OCI-LY7 (cell line): ENCODE results near the gene PTGES3. TPM values are rescaled to one million over a fixed set of nuclear protein-coding genes. Genes with fewer than 3 reads are reported as not detected.
"Not testable (repeated sequence)": the region's sequence is repeated elsewhere in the genome, so short reads cannot be mapped to it uniquely, and the experiment has no call there.

Experiments
- BruUV-seq: library from RNA; stranded (reverse); fragments of 400-500 nt; replicated peaks from 2 replicates; lab custom pipeline; 2021; lab: Mats Ljungman, UMichigan
- CTCF ChIA-PET: fragments of 300-600 bp; sonication (Branson Sonifier 250); formaldehyde crosslinking; loops from one replicate; lab custom pipeline; 2022; ENCODE audit warnings: antibody characterized with exemption; ENCODE audit not compliant: unreplicated experiment; lab: Charles Lee
- POLR2A ChIA-PET: fragments of 300-600 bp; sonication (Branson Sonifier 250); formaldehyde crosslinking; loops from one replicate; lab custom pipeline; 2022; ENCODE audit warnings: antibody characterized with exemption; lab: Charles Lee
- DNase-seq: peaks from one replicate; pipeline ENCODE4 v3.0.0-alpha.2; 2015; ENCODE audit warnings: low spot score
- H2AFZ ChIP-seq: fragments of 200-600 bp; sonication (generic), shearing (Covaris generic); 2 replicates; pipeline ENCODE4 v1.6.1; 2014; ENCODE audit warnings: mild to moderate bottlenecking, antibody characterized with exemption, low read length, moderate library complexity
- H3K27ac ChIP-seq: fragments of 200-600 bp; sonication (generic); 2 replicates; pipeline ENCODE4 v1.5.1; 2014; ENCODE audit warnings: mixed run types, low read depth, mild to moderate bottlenecking, moderate library complexity, low read length, inconsistent platforms; ENCODE audit not compliant: poor library complexity, severe bottlenecking
- H3K36me3 ChIP-seq: fragments of 200-600 bp; sonication (generic); 2 replicates; pipeline ENCODE4 v1.6.1; 2014; ENCODE audit warnings: mild to moderate bottlenecking, antibody characterized with exemption, low read length, moderate library complexity, mixed read lengths; ENCODE audit not compliant: insufficient read depth
- H3K4me1 ChIP-seq: fragments of 200-600 bp; sonication (generic); 2 replicates; pipeline ENCODE4 v1.5.1; 2014; ENCODE audit warnings: mild to moderate bottlenecking, low read length; ENCODE audit not compliant: insufficient read depth, poor library complexity, severe bottlenecking
- H3K4me2 ChIP-seq: fragments of 200-600 bp; sonication (generic); 2 replicates; pipeline ENCODE4 v1.6.1; 2014; ENCODE audit warnings: mild to moderate bottlenecking, low read length
- H3K4me3 ChIP-seq: fragments of 200-600 bp; sonication (generic); 2 replicates; pipeline ENCODE4 v1.5.1; 2014; ENCODE audit warnings: mild to moderate bottlenecking, low read depth, low read length; ENCODE audit not compliant: poor library complexity, severe bottlenecking
- H3K79me2 ChIP-seq: fragments of 200-600 bp; sonication (generic); 2 replicates; pipeline ENCODE4 v1.6.1; 2016; ENCODE audit warnings: low read depth, mild to moderate bottlenecking, low read length, moderate library complexity, mixed read lengths; ENCODE audit not compliant: insufficient read depth
- H3K9me2 ChIP-seq: fragments of 200-600 bp; sonication (generic); 2 replicates; pipeline ENCODE4 v1.6.1; 2016; ENCODE audit warnings: mild to moderate bottlenecking, low read length, mixed read lengths; ENCODE audit not compliant: insufficient read depth
- H3K9me3 ChIP-seq: fragments of 200-600 bp; sonication (generic); 2 replicates; pipeline ENCODE4 v1.6.1; 2014; ENCODE audit warnings: mild to moderate bottlenecking, mixed run types, low read length, mixed read lengths
- H4K20me1 ChIP-seq: fragments of 200-600 bp; sonication (generic); 2 replicates; pipeline ENCODE4 v1.6.1; 2014; ENCODE audit warnings: mild to moderate bottlenecking, antibody characterized with exemption, low read length, moderate library complexity, mixed read lengths; ENCODE audit not compliant: insufficient read depth
- EZH2phosphoT487 ChIP-seq: fragments of 200-600 bp; sonication (generic); IDR thresholded peaks from 2 replicates; pipeline ENCODE4 v1.6.1; 2018; ENCODE audit warnings: low read depth, borderline replicate concordance, mild to moderate bottlenecking, mixed run types, antibody characterized with exemption, low read length, moderate library complexity, mixed read lengths
- intact Hi-C: fragments of 100-400 bp; cut with micrococcal nuclease; formaldehyde crosslinking; loops from one replicate; pipeline ENCODE4 v1.10.0; 2022; ENCODE audit not compliant: unreplicated experiment
- total RNA-seq, 2 experiments: library from RNA; depleted of rRNA in 1 of 2; stranded (reverse); fragments of >200 nt in 1 of 2; shearing (Covaris generic) in 1 of 2; gene quantifications; 2 replicates each; pipeline ENCODE4 v1.2.3, GENCODE V29; 2014 to 2022
- TF ChIP-seq, protein P1 (sequence below): fragments of 200-600 bp; sonication (generic); conservative IDR thresholded peaks from 2 replicates; pipeline ENCODE4 v1.5.1; 2014; ENCODE audit warnings: mild to moderate bottlenecking, antibody characterized with exemption, low read length, moderate library complexity, mixed read lengths

Gene PTGES3
- total RNA-seq, 2 experiments from 2014 or later: 91.2 to 269 TPM

DNA sequence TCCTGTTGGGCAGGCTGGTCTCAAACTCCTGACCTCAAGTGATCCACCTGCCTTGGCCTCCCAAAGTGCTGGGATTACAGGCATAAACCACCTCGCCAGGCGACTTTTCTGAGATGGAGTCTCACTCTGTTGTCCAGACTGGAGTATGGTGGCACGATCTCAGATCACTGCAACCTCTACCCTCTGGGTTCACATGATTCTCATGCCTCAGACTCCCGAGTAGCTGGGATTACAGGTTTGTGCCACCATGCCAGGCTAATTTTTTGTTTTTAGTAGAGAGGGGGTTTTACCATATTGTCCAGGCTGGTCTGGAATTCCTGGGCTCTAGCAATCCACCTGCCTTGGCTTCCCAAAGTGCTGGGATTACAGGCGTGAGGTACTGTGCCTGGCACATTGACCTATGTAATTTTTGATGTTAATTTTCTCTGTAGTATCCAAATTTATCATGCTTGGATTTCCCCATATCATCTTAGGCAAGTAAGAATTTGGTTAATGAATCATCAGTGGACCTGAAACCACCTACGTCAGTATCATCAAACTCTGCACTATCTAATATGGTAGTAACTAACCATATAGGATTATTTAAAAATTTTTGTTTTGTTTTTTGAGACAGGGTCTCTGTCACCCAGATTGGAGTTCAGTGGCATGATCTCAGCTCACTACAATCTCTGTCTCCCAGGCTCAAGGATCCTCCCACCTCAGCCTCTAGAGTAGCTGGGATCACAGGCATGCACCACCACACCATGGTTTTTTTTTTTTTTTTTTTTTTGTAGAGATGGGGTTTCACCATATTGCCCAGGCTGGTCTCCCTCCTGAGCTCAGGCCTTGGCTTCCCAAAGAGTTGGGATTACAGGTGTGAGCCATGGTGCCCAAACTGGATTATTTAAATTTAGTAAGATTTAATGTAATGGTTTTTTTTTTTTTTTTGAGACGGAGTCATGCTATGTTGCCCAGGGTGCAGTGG, 30.4 kb downstream of the PTGES3 start:
- Histone ChIP-seq H3K27ac (no peak overlapping the region), H2AFZ (no peak overlapping the region), H3K36me3 (peaks cover 7% of the 10 kb centered on the region), H3K4me1 (no peaks in the 10 kb centered on the region), H3K9me3 (peaks cover 6% of the 10 kb centered on the region), H3K9me2 (no peaks in the 10 kb centered on the region), H3K4me2 (no peak overlapping the region), H3K4me3 (no peak overlapping the region), H4K20me1 (no peaks in the 10 kb centered on the region), H3K79me2 (no peaks in the 10 kb centered on the region)
- no peak for DNase-seq
- CTCF ChIA-PET: no interaction called here
- POLR2A ChIA-PET: interaction anchor here (0.6 to 1.2 kb wide), 4 partner anchors 16 to 91 kb away, joined by 3 to 5 read pairs (median 3); no protein-coding TSS in a partner anchor
- intact Hi-C loops: no loop called here
- no TSS peak for BruUV-seq
- no peak for TF ChIP-seq EZH2phosphoT487
- TF ChIP-seq, protein P1, sequence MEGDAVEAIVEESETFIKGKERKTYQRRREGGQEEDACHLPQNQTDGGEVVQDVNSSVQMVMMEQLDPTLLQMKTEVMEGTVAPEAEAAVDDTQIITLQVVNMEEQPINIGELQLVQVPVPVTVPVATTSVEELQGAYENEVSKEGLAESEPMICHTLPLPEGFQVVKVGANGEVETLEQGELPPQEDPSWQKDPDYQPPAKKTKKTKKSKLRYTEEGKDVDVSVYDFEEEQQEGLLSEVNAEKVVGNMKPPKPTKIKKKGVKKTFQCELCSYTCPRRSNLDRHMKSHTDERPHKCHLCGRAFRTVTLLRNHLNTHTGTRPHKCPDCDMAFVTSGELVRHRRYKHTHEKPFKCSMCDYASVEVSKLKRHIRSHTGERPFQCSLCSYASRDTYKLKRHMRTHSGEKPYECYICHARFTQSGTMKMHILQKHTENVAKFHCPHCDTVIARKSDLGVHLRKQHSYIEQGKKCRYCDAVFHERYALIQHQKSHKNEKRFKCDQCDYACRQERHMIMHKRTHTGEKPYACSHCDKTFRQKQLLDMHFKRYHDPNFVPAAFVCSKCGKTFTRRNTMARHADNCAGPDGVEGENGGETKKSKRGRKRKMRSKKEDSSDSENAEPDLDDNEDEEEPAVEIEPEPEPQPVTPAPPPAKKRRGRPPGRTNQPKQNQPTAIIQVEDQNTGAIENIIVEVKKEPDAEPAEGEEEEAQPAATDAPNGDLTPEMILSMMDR: no peak

DNA sequence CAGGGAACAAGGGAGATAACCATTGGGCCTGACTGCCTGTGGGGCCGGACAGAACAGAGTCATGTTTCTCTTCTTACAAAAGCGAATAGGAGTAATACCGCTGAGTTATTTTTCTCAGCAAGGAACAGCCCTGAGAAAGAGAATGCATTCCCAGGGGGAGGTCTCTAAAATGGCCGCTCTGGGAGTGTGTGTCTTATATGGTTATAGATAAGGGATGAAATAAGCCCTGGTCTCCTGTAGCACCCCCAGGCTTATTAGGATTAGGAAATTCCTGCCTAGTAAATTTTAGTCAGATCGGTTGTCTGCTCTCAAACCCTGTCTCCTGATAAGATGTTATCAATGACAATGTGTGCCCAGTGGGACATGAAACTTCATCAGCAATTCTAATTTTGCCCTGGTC, 34.3 kb downstream of the PTGES3 start:
- CTCF ChIA-PET, H3K27ac ChIP-seq, H4K20me1 ChIP-seq, H3K4me1 ChIP-seq, BruUV-seq, H3K4me2 ChIP-seq, intact Hi-C loops, H3K36me3 ChIP-seq, H3K9me3 ChIP-seq, H3K9me2 ChIP-seq, H2AFZ ChIP-seq, H3K79me2 ChIP-seq, H3K4me3 ChIP-seq: not testable (repeated sequence)
- DNase-seq: peak; percentile 24
- POLR2A ChIA-PET: interaction anchor here (0.6 kb wide), 1 partner anchor 9 kb away, joined by 3 read pairs; no protein-coding TSS in a partner anchor

DNA sequence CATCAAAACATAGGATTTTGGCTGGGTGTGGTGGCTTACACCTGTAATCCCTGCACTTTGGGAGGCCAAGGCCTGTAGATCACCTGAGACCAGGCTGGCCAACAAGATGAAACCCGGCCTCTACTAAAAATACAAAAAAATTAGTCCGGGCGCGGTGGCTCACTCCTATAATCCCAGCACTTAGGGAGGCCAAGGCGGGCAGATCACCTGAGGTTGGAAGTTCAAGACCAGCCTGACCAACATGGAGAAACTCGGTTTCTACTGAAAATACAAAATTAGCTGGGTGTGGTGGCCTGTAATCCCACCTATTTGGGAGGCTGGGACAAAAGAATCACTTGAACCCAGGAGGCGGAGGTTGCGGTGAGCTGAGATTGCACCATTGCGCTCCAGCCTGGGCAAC, 40.1 kb downstream of the PTGES3 start:
- Histone ChIP-seq H3K79me2 (peaks cover 28% of the 10 kb centered on the region), H3K36me3 (peaks cover 26% of the 10 kb centered on the region), H4K20me1 (peaks cover 22% of the 10 kb centered on the region), H3K4me1 (peaks cover 22% of the 10 kb centered on the region)
- H2AFZ ChIP-seq, CTCF ChIA-PET, BruUV-seq, H3K27ac ChIP-seq, H3K9me2 ChIP-seq, H3K4me3 ChIP-seq, intact Hi-C loops, DNase-seq, H3K4me2 ChIP-seq, H3K9me3 ChIP-seq: not testable (repeated sequence)
- POLR2A ChIA-PET: interaction anchor here (0.5 to 3.7 kb wide), 4 partner anchors 12 to 1106 kb away, joined by 3 to 26 read pairs (median 4); no protein-coding TSS in a partner anchor
